ENCODE measurements around the gene YKT6.

DNA sequence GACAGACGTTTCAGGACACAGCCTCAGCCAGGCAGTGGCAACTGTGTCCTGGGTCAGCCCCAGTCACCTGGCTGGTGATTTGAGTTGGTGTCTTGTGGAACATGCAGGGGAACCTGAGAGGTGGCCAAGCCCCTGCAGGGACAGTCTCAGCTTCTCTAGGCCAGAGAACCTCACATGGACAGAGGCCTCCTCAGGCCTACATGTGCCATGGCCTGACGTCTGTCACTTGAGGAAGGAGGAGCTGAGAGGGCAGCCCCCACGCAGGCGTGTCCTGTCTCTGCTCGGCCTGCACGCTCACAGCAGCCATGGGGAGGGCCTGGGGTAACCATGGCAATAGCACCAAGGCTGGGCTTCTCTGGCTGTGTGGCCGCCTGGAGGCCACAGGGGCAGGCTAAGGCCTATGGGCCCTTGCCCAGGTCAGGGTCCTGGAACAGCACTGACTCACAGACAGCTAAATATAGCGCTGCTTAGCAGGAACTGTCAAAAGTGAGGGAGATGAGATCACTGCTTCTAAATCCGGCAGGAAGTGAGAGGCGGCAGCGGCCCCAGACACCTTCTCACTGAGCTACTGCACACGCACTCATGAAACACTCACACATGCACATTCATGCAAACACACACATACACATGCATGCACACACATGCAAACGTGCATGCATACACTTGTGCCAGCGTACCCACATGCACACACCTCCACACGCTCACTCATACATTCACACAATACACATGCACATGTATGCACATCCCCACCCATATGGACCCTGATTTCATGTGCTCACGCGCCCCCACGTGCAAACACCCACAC lies 57.0 kb downstream of the YKT6 start:
- TF ChIP-seq, protein P1, sequence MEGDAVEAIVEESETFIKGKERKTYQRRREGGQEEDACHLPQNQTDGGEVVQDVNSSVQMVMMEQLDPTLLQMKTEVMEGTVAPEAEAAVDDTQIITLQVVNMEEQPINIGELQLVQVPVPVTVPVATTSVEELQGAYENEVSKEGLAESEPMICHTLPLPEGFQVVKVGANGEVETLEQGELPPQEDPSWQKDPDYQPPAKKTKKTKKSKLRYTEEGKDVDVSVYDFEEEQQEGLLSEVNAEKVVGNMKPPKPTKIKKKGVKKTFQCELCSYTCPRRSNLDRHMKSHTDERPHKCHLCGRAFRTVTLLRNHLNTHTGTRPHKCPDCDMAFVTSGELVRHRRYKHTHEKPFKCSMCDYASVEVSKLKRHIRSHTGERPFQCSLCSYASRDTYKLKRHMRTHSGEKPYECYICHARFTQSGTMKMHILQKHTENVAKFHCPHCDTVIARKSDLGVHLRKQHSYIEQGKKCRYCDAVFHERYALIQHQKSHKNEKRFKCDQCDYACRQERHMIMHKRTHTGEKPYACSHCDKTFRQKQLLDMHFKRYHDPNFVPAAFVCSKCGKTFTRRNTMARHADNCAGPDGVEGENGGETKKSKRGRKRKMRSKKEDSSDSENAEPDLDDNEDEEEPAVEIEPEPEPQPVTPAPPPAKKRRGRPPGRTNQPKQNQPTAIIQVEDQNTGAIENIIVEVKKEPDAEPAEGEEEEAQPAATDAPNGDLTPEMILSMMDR (IDR thresholded peaks at IDR 0.05; ENCODE audit: extremely low read depth in 1 of 2, insufficient read depth in 1 of 2, low read depth in 1 of 2, low read length in 2 of 2) = no peak
- no peak for TF ChIP-seq POLR2A (IDR thresholded peaks at IDR 0.05; ENCODE audit: low read depth, low read length)
- TF ChIP-seq POLR2AphosphoS5 (IDR thresholded peaks at IDR 0.05; ENCODE audit: insufficient read depth, low read depth, low read length) = peak; percentile 90
- TF ChIP-seq FOS (IDR thresholded peaks at IDR 0.05; ENCODE audit: borderline replicate concordance, insufficient read depth, low read length) = peak; percentile 95
- no peak for TF ChIP-seq EZH2 (IDR thresholded peaks at IDR 0.05; ENCODE audit: borderline replicate concordance, low read depth, low read length, severe bottlenecking)
- no peak for TF ChIP-seq MYC (IDR thresholded peaks at IDR 0.05; ENCODE audit: low read depth, low read length)
- TF ChIP-seq JUN (IDR thresholded peaks at IDR 0.05; ENCODE audit: borderline replicate concordance, insufficient read depth, insufficient read length, low read depth) = peak; percentile 92
- TF ChIP-seq, protein P2, sequence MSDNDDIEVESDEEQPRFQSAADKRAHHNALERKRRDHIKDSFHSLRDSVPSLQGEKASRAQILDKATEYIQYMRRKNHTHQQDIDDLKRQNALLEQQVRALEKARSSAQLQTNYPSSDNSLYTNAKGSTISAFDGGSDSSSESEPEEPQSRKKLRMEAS (IDR thresholded peaks at IDR 0.05; ENCODE audit: insufficient read depth, insufficient read length) = peak; percentile 5
- TF ChIP-seq GATA2 (IDR thresholded peaks at IDR 0.05; ENCODE audit: insufficient read depth, insufficient read length, low read depth, low read length) = peak; percentile 60

Data from endothelial cell of umbilical vein (primary cell).